Stimulated activated CD8-positive, alpha-beta memory T cell treated with anti-CD3 and anti-CD28 coated beads, Interleukin-12 subunit alpha, Interleukin-12 subunit beta, amount 100 ng/mL, for 24 hours (primary cell): Measurements from ENCODE around the gene ROR2.
"Not testable (repeated sequence)": the region's sequence is repeated elsewhere in the genome, so short reads cannot be mapped to it uniquely, and the experiment has no call there.

Experiments
- DNase-seq: peaks from one replicate; pipeline ENCODE4 v3.0.0-alpha.2; 2020; ENCODE audit errors: extremely low read depth

Gene ROR2

GRCh38 chr9:91571036-91571435, 379.0 kb downstream of the ROR2 start:
- DNase-seq = no peak

- no peak for DNase-seq
Observed at GRCh38 chr9:91567642-91568274, 382.3 kb downstream of the ROR2 start.

DNA sequence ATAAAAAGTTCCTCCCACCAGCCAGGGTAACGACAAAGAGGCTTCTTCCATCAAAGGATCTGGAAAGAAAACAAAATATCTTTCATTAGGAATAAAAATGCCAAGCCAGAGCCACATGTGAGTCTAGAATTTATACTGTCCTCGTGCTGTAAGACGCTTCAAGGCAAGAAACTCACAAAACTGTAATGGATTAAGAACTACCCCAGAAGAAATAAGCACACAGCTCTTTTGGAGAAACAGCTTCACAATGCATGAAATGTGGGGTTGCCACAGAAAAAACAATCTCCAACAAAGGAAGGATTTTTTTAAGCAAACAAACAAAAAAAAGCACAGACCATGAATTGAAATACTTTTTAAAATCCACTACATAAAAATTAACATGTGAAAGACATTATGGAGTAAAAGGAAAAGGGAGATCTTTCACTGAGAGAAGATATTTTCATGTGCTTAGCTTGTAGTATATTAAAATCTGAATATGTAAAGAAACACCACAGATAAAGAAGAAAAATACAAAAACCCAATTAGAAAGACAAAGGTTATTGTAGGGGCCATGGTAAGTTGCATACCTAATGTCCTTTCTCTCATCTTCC, 385.9 kb downstream of the ROR2 start:
- DNase-seq = no peak

- no peak for DNase-seq
Observed at GRCh38 chr9:91562416-91562815, 387.6 kb downstream of the ROR2 start.

DNA sequence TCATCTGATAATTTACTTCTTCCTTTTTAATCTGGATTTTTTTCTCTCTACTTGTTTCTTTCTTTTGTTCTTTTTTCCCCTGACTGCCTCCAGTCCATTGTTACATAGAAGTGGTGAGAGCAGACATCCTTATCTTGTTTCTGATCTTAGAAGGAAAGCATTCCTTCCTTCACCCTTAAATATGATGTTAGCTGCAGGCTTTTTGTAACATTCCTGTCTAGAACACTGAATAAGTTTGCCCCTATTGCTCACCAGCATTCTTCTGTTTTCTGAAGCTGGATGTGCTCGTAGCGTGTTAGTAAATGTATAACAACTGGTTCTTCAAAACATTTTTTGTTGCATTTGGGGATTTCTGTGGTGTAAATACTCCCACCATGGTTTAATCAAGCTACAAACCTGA, 389.7 kb downstream of the ROR2 start:
- no peak for DNase-seq

GRCh38 chr9:91558879-91559278, 391.1 kb downstream of the ROR2 start:
- DNase-seq = no peak

DNA sequence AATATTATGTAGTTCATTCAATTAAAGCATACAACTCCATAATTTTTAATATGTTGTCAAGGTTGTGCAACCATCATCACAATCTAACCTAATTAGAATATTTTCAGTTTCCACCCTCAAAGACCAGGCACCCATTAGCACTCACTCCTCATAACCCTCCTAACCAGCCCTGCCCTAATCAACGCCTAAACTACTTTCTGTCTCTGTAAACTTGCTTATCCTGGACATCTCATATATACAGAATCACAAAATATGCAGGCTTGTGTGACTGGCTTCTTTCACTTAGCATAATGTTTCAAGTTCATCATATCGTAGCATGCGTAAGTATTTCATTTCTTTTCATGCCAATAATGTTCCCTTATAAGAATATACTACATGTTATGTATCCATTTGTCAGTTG, 391.6 kb downstream of the ROR2 start:
- DNase-seq = no peak

- no peak for DNase-seq
Observed at GRCh38 chr9:91557327-91557726, 392.7 kb downstream of the ROR2 start.

- no peak for DNase-seq
Observed at GRCh38 chr9:91555132-91555531, 394.9 kb downstream of the ROR2 start.

DNA sequence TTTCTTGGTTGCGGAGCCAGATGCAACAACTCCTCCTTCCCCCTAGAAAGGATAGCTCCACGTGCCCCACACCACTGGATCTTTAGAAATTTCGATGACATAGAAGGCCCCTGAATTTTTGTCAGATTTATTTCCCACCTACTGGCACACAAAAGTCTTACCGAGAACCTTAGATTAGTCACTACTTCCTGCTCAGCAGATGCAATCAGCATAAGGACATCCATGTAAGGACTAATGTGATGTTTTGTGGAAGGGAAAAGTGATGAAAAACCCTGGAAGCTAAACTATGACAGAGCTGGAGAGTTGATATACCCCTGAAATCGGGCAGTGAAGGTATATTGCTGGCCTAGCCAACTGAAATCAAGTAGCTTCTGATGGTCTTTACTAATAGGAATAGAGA, 400.9 kb downstream of the ROR2 start:
- no peak for DNase-seq

GRCh38 chr9:91547081-91547480, 402.9 kb downstream of the ROR2 start:
- DNase-seq = no peak

GRCh38 chr9:91546574-91546973, 403.5 kb downstream of the ROR2 start:
- no peak for DNase-seq

GRCh38 chr9:91541734-91542133, 408.3 kb downstream of the ROR2 start:
- no peak for DNase-seq

DNA sequence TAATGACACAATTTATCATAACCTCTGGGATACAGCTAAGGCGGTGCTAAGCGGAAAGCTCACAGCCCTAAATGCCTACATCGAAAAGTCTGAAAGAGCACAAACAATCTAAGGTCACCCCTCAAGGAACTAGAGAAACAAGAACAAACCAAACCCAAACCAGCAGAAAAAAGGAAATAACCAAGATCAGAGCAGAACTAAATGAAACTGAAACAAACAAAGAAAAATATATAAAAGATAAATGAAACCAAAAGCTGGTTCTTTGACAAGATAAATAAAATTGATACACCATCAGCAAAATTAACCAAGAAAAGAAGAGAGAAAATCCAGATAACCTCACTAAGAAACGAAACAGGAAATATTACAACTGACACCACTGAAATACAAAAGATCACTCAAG, 409.5 kb downstream of the ROR2 start:
- DNase-seq = not testable (repeated sequence)

GRCh38 chr9:91536211-91536691, 413.8 kb downstream of the ROR2 start:
- DNase-seq = no peak

- no peak for DNase-seq
Observed at GRCh38 chr9:91534374-91534773, 415.7 kb downstream of the ROR2 start.

- DNase-seq = no peak
Observed at GRCh38 chr9:91533382-91533781, 416.6 kb downstream of the ROR2 start.

DNA sequence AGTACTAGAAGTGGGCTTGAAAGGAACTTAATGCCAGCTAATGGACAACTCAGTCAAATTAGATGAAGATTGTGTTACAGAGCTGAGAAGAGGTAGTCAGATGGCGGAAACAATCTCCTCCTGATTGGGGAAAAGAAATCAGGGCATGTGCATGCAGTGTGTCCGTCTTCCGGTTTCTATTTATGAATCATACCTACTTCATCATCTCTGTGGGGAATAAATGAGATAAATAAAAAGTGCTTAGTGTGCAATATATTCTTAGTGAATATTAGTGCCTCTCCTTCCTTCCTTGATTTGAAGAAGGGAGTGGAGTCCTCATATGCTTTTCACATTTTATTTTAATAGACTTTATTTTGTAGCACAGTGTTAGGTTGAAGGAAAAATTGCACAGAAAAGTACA, 417.7 kb downstream of the ROR2 start:
- DNase-seq = no peak

DNA sequence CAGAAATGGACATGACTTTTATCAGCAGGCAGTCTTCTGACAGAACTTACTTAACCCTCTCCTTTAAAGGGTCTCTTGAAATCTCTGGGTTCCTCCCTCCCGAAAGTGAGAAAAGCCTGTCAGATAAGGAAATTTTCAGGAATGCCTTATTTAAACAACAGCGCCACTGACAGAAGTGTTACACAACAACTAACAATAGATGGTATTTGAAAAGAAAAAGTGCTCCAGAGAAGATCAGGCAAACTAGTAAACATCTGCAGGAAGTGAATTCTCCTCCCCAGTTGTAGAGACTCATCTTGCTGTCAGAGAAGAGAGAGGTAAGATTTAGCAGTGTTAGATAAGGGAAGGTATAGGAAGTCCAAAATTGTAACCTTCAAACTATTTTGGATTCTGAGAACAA, 419.2 kb downstream of the ROR2 start:
- DNase-seq = no peak

DNA sequence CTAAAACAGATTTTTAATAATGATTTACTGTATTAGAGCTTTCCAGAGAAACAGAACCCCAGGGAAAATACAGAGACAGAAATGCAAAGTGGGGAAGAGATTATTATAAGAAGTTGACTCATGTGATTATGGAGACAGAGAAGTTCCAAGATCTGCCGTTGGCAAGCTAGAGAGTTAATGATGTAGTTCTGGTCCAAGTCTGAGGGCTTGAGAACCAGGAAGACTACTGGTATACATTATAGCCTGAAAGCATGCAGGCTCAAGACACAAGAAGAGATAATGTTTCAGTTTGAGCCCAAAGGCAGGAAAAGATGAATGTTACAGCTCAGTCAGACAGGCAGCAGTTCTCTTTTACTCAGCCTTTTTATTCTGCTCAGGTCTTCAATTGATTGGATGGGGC, 427.5 kb downstream of the ROR2 start:
- DNase-seq = no peak

DNA sequence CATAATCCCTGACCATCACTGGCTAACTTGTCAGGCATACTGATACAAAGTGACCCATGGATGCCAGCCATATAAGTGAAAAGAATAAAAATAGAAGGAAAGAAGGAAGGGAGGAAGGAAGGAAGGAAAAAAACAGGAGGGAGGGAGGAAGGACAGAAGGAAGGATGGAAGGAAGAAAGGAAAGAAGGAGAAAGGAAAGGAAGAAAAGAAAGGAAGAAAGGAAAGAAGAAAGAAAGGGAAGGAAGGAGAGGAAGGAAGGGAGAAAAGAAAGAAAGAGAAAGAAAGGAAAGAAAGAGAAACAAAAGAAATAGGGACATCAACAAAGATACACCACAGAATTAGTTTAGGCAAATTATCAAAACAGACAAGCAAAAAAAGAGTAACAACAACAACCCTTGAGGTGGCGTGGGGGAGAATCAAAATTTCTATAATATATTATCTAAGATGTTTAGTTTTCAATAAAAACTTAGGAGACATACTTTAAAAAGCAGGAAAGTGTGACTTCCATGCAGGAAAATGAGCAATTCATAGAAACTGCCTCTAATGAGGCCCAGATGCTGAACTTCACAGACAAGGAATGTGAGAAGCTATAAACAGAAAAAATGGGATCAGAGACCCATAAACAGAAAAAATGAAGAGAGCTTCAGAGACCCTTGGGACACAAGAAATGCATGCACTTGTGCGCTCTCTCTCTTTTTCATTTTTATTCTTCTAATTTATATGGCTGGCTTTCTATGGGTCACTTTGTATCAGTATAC, 430.3 kb downstream of the ROR2 start:
- DNase-seq = no peak

DNA sequence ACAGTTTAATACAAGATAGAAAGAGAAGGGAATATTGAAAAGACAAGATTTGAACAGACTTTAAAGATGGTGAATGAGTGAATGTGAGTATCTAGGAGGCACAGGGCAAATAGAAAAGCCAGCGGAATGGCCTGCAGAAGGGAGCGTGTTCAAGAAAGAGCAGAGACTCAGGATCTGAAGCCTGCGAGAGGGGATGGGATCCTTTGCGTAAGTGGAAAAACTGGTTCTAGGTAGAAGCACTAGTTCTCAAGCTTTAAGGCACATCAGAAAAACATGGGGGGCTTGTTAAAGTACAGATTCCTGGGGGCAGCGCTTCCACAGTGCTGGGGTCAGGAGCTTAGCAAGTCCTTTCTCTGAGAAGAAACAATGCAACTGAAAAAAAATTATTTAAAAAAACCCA, 431.6 kb downstream of the ROR2 start:
- no peak for DNase-seq

- no peak for DNase-seq
Observed at GRCh38 chr9:91517801-91518200, 432.2 kb downstream of the ROR2 start.
